Daoy (cell line): Measurements from ENCODE around the gene RANBP10. TPM values are rescaled to one million over a fixed set of nuclear protein-coding genes. Genes with fewer than 3 reads are reported as not detected.

Experiments
- DNase-seq: peaks from one replicate; pipeline ENCODE4 v3.0.0-alpha.2; 2015; ENCODE audit warnings: low read depth
- total RNA-seq: library from RNA; depleted of rRNA; stranded (reverse); fragments of >200 nt; shearing (Covaris generic); gene quantifications from 2 replicates; pipeline ENCODE4 v1.2.3, GENCODE V29; 2014; rRNA removed

The RANBP10 gene
- 3.7 and 4.0 TPM in 2 replicates for total RNA-seq

GRCh38 chr16:67806428-67807147, at the start of gene RANBP10, which contains the start of gene TSNAXIP1:
Gene RANBP10 (minus strand): TSS chr16:67806560. CDS start chr16:67806536, 24 bp downstream.
Gene TSNAXIP1 (plus strand): TSS chr16:67806889. CDS start chr16:67807150, 261 bp downstream.
- peak; percentile 98 for DNase-seq

- DNase-seq, result no peak
Measured at GRCh38 chr16:67855789-67856188, 49.4 kb upstream of the RANBP10 start.

DNA sequence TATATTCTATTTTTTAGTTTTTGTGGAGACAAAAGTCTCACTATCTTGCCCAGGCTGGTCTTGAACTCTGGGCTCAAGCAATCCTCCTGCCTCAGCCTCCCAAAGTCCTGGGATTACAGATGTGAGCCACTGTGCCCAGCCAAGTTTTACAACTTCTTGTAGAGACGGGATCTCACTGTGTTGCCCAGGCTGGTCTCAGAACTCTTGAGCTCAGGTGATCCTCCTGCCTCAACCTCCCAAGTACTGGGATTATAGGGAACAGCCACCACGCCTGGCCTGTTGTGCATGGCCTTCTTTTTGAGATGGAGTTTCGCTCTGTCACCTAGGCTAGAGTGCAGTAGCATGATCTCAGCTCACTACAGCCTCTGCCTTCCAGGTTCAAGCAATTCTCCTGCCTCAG, 47.3 kb upstream of the RANBP10 start:
- DNase-seq, result no peak

- no peak for DNase-seq
Measured at GRCh38 chr16:67848118-67848517, 41.8 kb upstream of the RANBP10 start.

GRCh38 chr16:67847064-67847861, 40.9 kb upstream of the RANBP10 start, which contains the start of gene CENPT:
Gene CENPT (minus strand): TSS chr16:67847693. CDS start chr16:67833859, 13,834 bp downstream.
- DNase-seq, result peak; percentile 69

DNA sequence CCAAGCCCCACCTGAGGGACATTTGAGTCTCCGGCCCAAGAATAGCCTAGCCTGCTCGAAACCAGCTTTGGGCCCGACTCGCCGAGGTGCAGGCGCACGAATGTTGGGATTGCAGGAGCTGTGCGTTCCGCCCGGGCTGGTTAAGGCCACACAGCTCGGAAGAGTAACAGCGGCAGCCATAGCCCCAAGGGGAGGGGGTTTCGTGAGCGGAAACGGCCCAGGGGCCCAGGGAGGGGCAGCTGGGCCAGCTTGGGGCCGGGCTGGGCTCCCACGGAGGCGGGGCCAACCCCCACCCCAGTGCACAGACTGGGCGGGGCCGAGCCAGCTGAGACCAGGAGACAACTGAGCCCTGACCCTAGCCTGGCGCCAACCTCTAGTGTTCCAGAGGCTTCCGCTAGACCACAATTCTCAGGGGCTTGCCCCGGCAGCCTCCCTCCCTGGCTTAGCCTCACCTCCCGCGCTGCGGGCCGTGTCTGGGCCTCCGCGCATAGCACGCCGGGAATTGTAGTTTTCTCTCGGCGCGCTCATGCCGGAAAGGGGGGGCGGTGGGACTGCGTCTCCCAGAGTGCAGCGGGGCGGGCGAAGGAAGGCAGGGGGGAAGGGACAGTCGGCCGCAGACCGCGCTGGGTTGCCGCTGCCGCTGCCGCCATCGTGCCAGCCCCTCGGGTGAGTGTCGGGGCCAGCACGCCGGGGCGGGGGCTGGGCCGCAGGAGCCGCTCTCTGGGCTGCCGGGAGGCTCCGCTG, 40.1 kb upstream of the RANBP10 start, which contains the start of gene NUTF2:
TSS of gene NUTF2 (plus strand) at position 614 of the 744 bp plus-strand sequence. CDS start 18,198 bp downstream, outside the sequence.
- DNase-seq, result peak; percentile 96

DNA sequence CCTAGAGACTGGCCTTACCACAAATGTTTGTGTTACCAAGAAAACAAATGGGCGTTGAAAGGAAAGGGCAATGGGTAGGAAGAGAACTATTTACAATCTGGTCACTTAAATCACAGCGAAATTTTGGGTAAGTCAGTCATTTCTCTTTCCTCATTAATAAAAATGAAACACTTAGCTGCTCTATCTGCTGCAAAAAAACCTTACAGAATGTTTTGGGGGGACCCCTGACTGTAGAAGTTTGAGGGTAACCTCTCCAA, 39.6 kb upstream of the RANBP10 start:
- DNase-seq, result no peak

DNA sequence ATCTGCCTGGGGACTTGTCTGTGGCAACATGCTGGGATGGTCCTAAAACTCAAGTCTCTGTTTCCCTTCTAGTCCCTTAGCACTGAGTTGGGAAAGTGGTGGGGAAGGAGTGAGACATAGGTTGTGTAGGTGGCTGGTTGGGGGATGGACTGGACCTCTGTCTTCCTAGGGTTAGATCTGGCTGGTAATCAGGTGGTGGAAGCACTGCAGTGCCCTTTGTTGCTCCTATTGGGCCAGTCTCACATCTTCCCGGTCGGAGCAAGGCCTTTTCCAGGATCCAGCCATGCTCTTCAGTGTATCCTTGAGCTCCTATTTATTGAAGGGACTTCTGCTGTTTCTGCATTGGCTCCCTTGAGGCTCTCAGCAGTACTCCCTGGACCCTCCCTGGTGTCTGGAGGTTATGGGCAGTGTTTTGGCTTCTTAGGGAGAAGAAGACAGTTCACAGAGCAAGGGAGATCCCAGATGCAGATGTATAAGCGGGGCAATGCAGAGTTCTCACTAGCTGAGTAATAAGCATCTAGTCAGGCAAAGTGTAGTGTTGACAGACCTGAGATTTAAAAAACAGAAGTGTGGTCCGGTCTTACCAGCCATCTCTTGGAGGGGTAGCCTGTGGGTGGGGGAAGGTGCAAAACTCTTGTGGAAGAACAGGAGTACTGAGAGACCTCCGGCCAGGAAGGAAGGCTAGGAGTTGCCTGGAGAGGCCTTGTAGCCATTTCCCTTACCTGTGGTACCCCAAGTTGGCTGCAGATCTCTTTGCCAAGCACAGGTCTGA, 39.1 kb upstream of the RANBP10 start:
- DNase-seq, result no peak

- DNase-seq, result no peak
Measured at GRCh38 chr16:67844497-67844896, 38.1 kb upstream of the RANBP10 start.

GRCh38 chr16:67843343-67843765, 37.0 kb upstream of the RANBP10 start:
- peak; percentile 11 for DNase-seq

DNA sequence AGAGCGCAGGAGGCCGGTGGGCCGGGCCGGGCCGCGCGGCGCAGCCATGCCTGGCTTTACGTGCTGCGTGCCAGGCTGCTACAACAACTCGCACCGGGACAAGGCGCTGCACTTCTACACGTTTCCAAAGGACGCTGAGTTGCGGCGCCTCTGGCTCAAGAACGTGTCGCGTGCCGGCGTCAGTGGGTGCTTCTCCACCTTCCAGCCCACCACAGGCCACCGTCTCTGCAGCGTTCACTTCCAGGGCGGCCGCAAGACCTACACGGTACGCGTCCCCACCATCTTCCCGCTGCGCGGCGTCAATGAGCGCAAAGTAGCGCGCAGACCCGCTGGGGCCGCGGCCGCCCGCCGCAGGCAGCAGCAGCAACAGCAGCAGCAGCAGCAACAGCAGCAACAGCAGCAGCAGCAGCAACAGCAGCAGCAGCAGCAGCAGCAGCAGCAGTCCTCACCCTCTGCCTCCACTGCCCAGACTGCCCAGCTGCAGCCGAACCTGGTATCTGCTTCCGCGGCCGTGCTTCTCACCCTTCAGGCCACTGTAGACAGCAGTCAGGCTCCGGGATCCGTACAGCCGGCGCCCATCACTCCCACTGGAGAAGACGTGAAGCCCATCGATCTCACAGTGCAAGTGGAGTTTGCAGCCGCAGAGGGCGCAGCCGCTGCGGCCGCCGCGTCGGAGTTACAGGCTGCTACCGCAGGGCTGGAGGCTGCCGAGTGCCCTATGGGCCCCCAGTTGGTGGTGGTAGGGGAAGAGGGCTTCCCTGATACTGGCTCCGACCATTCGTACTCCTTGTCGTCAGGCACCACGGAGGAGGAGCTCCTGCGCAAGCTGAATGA, 36.4 kb upstream of the RANBP10 start:
- peak; percentile 61 for DNase-seq

DNA sequence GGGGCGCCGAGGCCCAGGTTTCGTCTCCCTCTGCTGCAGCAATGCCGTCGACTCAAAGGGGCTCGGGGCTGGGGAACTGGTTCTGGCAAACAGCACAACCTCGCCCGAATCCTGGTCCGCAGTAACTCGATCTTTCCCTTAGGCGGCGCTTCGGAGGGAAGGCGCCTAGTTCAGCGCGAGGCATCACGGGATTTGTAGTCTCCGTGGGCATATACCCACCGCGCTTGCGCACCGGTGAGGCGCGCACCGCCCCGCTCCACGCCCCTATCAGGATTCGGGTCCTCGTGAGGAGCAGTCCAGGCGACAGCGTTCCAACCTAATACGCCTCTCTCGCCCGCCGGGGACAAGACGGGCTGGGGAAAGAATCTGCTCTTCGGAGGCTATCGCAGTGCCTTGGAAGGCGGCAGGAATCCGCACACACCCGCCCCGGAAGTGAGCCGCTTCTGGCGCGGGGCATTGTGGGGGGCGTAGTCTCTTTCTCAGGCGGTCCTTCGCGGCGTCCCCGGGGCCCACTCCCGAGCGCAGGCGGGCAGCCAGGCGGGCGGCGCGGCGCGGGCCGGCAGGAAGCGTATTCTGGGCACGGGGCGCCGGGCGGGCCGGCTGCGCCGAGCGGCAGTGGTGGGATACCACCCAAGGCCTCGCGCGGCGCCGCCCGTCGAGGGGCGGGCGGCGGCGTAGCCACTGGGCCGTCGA, 35.6 kb upstream of the RANBP10 start, which contains the start of gene THAP11:
TSS of gene THAP11 (plus strand) at position 505 of the 693 bp plus-strand sequence. CDS start 235 bp downstream, outside the sequence.
- DNase-seq, result peak; percentile 94

DNA sequence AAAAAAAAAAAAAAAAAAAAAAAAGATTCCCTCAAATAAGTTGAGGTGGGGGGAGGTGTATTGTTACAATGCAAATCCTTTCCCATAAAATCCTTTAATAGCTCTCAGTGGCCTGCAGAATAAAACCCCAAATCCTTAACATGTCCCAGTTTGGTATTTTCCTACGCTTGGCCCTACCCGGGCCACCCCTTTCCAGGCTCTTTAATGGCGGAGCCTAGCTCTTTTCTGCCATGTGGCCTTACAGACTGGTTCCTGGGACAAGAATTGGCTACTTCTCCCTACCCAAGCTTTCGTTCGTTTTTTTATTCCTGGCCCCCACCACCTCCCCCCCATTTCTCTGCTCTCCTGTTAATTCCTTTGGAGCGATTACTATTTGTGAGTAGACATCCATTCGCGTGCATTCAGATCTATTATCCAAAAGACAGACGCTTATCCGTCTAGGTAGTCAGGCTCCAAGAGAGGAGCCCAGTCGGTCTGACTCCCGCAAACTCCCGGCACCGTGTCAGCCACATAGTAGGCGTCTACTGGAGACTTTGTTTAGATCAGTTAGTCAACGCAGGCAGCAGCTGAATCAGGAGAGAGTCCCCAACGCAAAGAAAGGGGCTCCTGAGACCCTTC, 34.9 kb upstream of the RANBP10 start:
- DNase-seq, result no peak

DNA sequence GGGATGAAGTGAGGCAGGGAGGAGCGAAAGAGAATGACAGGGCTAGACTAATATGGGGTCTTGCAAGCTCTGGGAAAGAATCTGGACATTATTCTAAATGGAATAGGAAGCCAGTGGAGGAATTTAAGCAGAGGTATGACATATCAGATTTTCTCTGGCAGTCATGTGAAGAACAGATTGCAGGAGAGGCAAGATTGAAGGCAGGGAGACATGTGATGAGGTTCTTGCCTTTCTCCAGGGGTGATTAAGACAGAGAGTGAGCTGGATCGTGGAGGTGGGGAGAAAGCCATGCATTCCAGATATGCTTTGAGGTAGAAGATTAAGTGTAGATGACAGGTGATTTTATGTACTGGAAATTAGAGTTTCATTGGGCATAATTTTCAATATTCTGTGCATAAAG, 31.5 kb upstream of the RANBP10 start:
- no peak for DNase-seq

- peak; percentile 19 for DNase-seq
Measured at GRCh38 chr16:67837190-67837589, 30.8 kb upstream of the RANBP10 start.

DNA sequence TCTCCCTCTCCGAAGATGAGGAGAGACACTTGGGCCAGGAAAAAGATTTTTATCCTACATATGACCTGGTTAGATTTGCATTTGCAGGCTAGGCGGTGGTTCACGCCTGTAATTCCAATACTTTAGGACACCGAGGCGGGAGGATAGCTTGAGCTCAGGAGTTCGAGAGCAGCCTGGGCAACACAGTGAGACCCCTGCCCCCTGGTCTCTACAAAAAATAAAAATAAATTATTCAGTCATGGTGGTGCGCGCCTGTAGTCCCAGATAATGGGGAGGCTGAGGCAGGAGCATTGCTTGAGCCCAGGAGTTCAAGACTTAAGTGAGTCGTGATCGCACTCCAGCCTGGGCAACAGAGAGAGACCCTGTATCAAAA, 27.9 kb upstream of the RANBP10 start:
- no peak for DNase-seq

DNA sequence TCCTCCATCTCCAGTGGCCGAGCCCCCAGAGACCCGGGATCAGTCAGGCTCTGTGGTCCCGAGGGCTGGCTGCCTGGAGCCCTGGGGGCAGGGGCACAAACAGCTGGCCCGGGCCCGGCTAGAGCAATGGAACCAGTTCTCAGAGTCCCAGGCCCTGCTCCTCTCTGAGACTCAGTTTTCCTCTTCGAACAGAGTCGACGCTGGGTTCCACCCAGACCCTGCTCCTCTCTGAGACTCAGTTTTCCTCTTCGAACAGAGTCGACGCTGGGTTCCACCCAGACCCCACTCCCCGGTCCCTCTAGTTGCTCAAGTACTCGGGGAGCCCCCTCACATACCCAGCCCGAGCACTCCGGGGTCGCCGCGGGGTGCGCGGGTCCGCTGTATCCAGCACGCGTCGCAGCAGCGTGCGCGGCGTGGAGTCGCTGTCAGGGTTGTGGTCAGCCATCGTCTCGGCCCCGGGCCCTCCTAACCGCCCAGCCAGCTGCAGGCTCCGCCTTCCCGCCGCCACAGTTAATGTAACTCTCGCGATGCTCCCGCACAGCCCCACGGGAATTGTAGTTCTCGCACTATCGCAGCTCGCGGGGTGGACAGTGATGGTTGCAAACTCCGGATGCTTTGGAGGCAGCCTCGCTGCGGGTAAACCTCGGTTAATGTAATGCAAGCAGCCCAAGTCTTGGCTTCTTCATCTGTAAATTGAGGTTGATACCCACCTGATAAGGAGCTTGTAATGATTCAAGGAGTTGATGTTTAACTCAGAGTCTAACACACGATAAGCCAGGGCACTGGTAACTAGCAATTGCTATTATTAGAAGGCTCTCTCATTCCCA, 27.3 kb upstream of the RANBP10 start:
- DNase-seq, result peak; percentile 88

- DNase-seq, result peak; percentile 66
Measured at GRCh38 chr16:67833030-67833414, 26.7 kb upstream of the RANBP10 start.
